GM18505 (cell line): Measurements from ENCODE around the gene MAPK10.
"Not testable (repeated sequence)": the region's sequence is repeated elsewhere in the genome, so short reads cannot be mapped to it uniquely, and the experiment has no call there.

ENCODE experiments used
- ATAC-seq: cut with Tn5 transposase; IDR thresholded peaks from one replicate; pipeline ENCODE4 v1.9.1; 2021; ENCODE audit not compliant: unreplicated experiment
- POLR2A ChIP-seq: IDR thresholded peaks from 4 replicates; pipeline ENCODE4 v1.6.1; 2011; ENCODE audit warnings: borderline replicate concordance; ENCODE audit not compliant: insufficient read depth, insufficient read length; ENCODE audit errors: extremely low read depth

MAPK10 gene

GRCh38 chr4:86330961-86331742 is 28.7 kb downstream of the MAPK10 start:
- TF ChIP-seq POLR2A, result no peak
- no peak for ATAC-seq

- ATAC-seq, result not testable (repeated sequence)
Observed at GRCh38 chr4:86330411-86330810, 29.4 kb downstream of the MAPK10 start.

GRCh38 chr4:86329431-86329830 is 30.4 kb downstream of the MAPK10 start:
- TF ChIP-seq POLR2A, result no peak
- ATAC-seq, result no peak

GRCh38 chr4:86326400-86326799 is 33.5 kb downstream of the MAPK10 start:
- ATAC-seq, result no peak

GRCh38 chr4:86319390-86319789 is 40.5 kb downstream of the MAPK10 start:
- TF ChIP-seq POLR2A, result no peak
- ATAC-seq, result no peak

More at GRCh38 chr4:86326400-86326799, 33.5 kb downstream of the MAPK10 start:
- TF ChIP-seq POLR2A, result no peak

- ATAC-seq, result no peak
- TF ChIP-seq POLR2A, result no peak
Observed at GRCh38 chr4:86315579-86315978, 44.3 kb downstream of the MAPK10 start.

- no peak for TF ChIP-seq POLR2A
- no peak for ATAC-seq
Observed at GRCh38 chr4:86313656-86314055, 46.2 kb downstream of the MAPK10 start.

- TF ChIP-seq POLR2A, result no peak
- no peak for ATAC-seq
Observed at GRCh38 chr4:86307432-86307831, 52.4 kb downstream of the MAPK10 start.

- no peak for TF ChIP-seq POLR2A
- no peak for ATAC-seq
Observed at GRCh38 chr4:86306816-86307215, 53.0 kb downstream of the MAPK10 start.

- no peak for TF ChIP-seq POLR2A
- ATAC-seq, result no peak
Observed at GRCh38 chr4:86302830-86303229, 57.0 kb downstream of the MAPK10 start.

- ATAC-seq, result no peak
Observed at GRCh38 chr4:86302251-86302650, 57.6 kb downstream of the MAPK10 start.

GRCh38 chr4:86300516-86300915 is 59.3 kb downstream of the MAPK10 start:
- ATAC-seq, result no peak
- no peak for TF ChIP-seq POLR2A

More at GRCh38 chr4:86302251-86302650, 57.6 kb downstream of the MAPK10 start:
- TF ChIP-seq POLR2A, result no peak

GRCh38 chr4:86296865-86297264 is 63.0 kb downstream of the MAPK10 start:
- ATAC-seq, result no peak
- TF ChIP-seq POLR2A, result no peak

- no peak for ATAC-seq
- TF ChIP-seq POLR2A, result no peak
Observed at GRCh38 chr4:86294883-86295282, 65.0 kb downstream of the MAPK10 start.
